Esophagus muscularis mucosa (tissue), 4 donors: Measurements from ENCODE around the gene SLC45A1. TPM values are rescaled to one million over a fixed set of nuclear protein-coding genes. Genes with fewer than 3 reads are reported as not detected.

Source experiments
- DNase-seq: peaks from one replicate; pipeline ENCODE4 v3.0.0-alpha.2; 2017; ENCODE audit errors: extremely low spot score
- H3K27ac ChIP-seq, 4 donors: fragments of 200-600 bp; sonication (generic); replicated peaks in 1 of 4; 1 replicate in 3 of 4; 2 replicates in 1 of 4; pipeline ENCODE4 v1.5.1; 2016 to 2019; ENCODE audit warnings: mild to moderate bottlenecking in 1 of 4
- H3K27me3 ChIP-seq, 4 donors: fragments of 200-600 bp; sonication (generic); one replicate each; pipeline versions ENCODE4 v1.5.1 to v1.6.0; 2016 to 2019
- H3K36me3 ChIP-seq, 4 donors: fragments of 200-600 bp; sonication (generic); one replicate each; pipeline ENCODE4 v1.5.1; 2016 to 2019
- H3K4me1 ChIP-seq, 4 donors: fragments of 200-600 bp; sonication (generic); one replicate each; pipeline ENCODE4 v1.5.1; 2016 to 2019
- H3K4me3 ChIP-seq, 4 donors: fragments of 200-600 bp; sonication (generic); 1 replicate in 2 of 4; 2 replicates in 2 of 4; pipeline ENCODE4 v1.5.1; 2016 to 2019; ENCODE audit warnings: mild to moderate bottlenecking in 4 of 4, moderate library complexity in 1 of 4
- H3K9me3 ChIP-seq, 4 donors: fragments of 200-600 bp; sonication (generic); 1 replicate in 3 of 4; 2 replicates in 1 of 4; pipeline ENCODE4 v1.5.1; 2016 to 2019
- CTCF ChIP-seq, 3 experiments: fragments of 200-600 bp in 2 of 3; fragments of 450-650 bp in 1 of 3; sonication (generic) in 2 of 3; IDR thresholded peaks; one replicate each; pipeline ENCODE4 v1.5.1; 2017 to 2019; ENCODE audit warnings: antibody characterized with exemption in 3 of 3, mild to moderate bottlenecking in 2 of 3, moderate library complexity in 1 of 3
- EP300 ChIP-seq: sonication (generic); formaldehyde crosslinking; IDR thresholded peaks from one replicate; pipeline ENCODE4 v1.6.1; 2017; ENCODE audit warnings: antibody characterized with exemption
- POLR2A ChIP-seq: fragments of 450-650 bp; IDR thresholded peaks from one replicate; pipeline ENCODE4 v1.6.1; 2017; ENCODE audit warnings: antibody characterized with exemption, moderate library complexity, mild to moderate bottlenecking, low read depth
- POLR2AphosphoS5 ChIP-seq, 2 donors: sonication (generic); formaldehyde crosslinking; IDR thresholded peaks; one replicate each; pipeline ENCODE4 v1.6.1; 2017; ENCODE audit warnings: antibody characterized with exemption in 2 of 2
- WGBS: methylation state at CpG from one replicate; pipeline ENCODE4 v1.1.5; 2018; 5-methylcytosine and 5-hydroxymethylcytosine counted together
- intact Hi-C: fragments of 100-400 bp; cut with DNase I; formaldehyde crosslinking; loops from one replicate; pipeline ENCODE4 v1.15.1; 2023
- total RNA-seq, 4 donors: library from RNA; depleted of rRNA; stranded (reverse); fragments of >200 nt; gene quantifications; one replicate each; pipeline versions ENCODE4 v1.1.0 to v1.2.1, GENCODE V29; 2016

The SLC45A1 gene
- total RNA-seq, 4 donors from 2014 or later, result 6.8 to 17.5 (median 10.7) TPM

- intact Hi-C loops, result loop anchor here (2.0 kb wide), 1 partner anchor 371 kb away; no protein-coding TSS in a partner anchor
- H3K36me3 ChIP-seq, result peaks cover 5 to 20% (median 19%) of the 10 kb centered on the region in 4 donors
- peaks cover 59 to 77% (median 71%) of the 10 kb centered on the region in 4 donors for H3K4me1 ChIP-seq
- H3K27ac ChIP-seq, result peak overlapping the region; percentile 6 to 93 (median 74)
- TF ChIP-seq CTCF (IDR thresholded peaks at IDR 0.05) (no peak), POLR2AphosphoS5 (IDR thresholded peaks at IDR 0.05) (peak; percentile 23 to 51)
- H3K9me3 ChIP-seq, result no peaks in the 10 kb centered on the region
- DNase-seq, result no peak
- 43% methylated on average over 3 of the region's 14 CpGs for WGBS
- H3K27me3 ChIP-seq, result no peaks in the 10 kb centered on the region
- H3K4me3 ChIP-seq, result no peak overlapping the region
Observed at GRCh38 chr1:8349961-8350360, 32.0 kb downstream of the SLC45A1 start.

GRCh38 chr1:8350914-8351684, 33.2 kb downstream of the SLC45A1 start:
- TF ChIP-seq POLR2AphosphoS5 (IDR thresholded peaks at IDR 0.05), result peak in 1 of 2 donors; percentile 28
- TF ChIP-seq CTCF (IDR thresholded peaks at IDR 0.05), result no peak
- Histone ChIP-seq H3K4me3 (no peak overlapping the region), H3K27ac (peak overlapping the region; percentile 62 to 93 (median 74)), H3K36me3 (peaks cover 16 to 32% (median 30%) of the 10 kb centered on the region in 4 donors), H3K9me3 (no peaks in the 10 kb centered on the region), H3K4me1 (peaks cover 69 to 85% (median 82%) of the 10 kb centered on the region in 4 donors), H3K27me3 (no peaks in the 10 kb centered on the region)
- no peak for DNase-seq
- 89% methylated on average over 5 of the region's 24 CpGs for WGBS
- intact Hi-C loops, result no loop called here

- 56% methylated on average over 13 of the region's 13 CpGs for WGBS
- no peak overlapping the region for H3K4me3 ChIP-seq
- peaks cover 24 to 39% (median 38%) of the 10 kb centered on the region in 4 donors for H3K36me3 ChIP-seq
- no peaks in the 10 kb centered on the region for H3K9me3 ChIP-seq
- H3K27ac ChIP-seq, result peak overlapping the region; percentile 62 to 93 (median 74)
- no peak for DNase-seq
- H3K27me3 ChIP-seq, result no peaks in the 10 kb centered on the region
- H3K4me1 ChIP-seq, result peaks cover 77 to 88% (median 87%) of the 10 kb centered on the region in 4 donors
- intact Hi-C loops, result no loop called here
- TF ChIP-seq CTCF (IDR thresholded peaks at IDR 0.05) (peak; percentile 63 to 80 (median 71)), POLR2AphosphoS5 (IDR thresholded peaks at IDR 0.05) (no peak)
Observed at GRCh38 chr1:8351693-8352470, 34.0 kb downstream of the SLC45A1 start.

GRCh38 chr1:8352471-8352845, 34.5 kb downstream of the SLC45A1 start:
- DNase-seq, result no peak
- H3K36me3 ChIP-seq, result peaks cover 30 to 45% (median 44%) of the 10 kb centered on the region in 4 donors
- H3K27me3 ChIP-seq, result no peaks in the 10 kb centered on the region
- no peak overlapping the region for H3K4me3 ChIP-seq
- H3K4me1 ChIP-seq, result peaks cover 80 to 94% (median 91%) of the 10 kb centered on the region in 4 donors
- intact Hi-C loops, result no loop called here
- H3K9me3 ChIP-seq, result no peaks in the 10 kb centered on the region
- 54% methylated on average over 15 of the region's 15 CpGs for WGBS
- H3K27ac ChIP-seq, result peak overlapping the region; percentile 62 to 93 (median 74)
- no peak for TF ChIP-seq POLR2AphosphoS5 (IDR thresholded peaks at IDR 0.05)
- TF ChIP-seq CTCF (IDR thresholded peaks at IDR 0.05), result no peak
- TF ChIP-seq POLR2A, result no peak
- no peak for TF ChIP-seq EP300
